Hepatocyte (in vitro differentiated cells): ENCODE results near the gene PI4K2A. TPM values are rescaled to one million over a fixed set of nuclear protein-coding genes. Genes with fewer than 3 reads are reported as not detected.

ENCODE experiments used
- DNase-seq: peaks from one replicate; pipeline ENCODE4 v3.0.0-alpha.2; 2016; ENCODE audit warnings: low spot score
- H2AFZ ChIP-seq: fragments of 200-600 bp; sonication (generic); 2 replicates; pipeline ENCODE4 v1.6.0; 2016; ENCODE audit warnings: antibody characterized with exemption, mild to moderate bottlenecking
- H3K27ac ChIP-seq: fragments of 200-600 bp; sonication (generic); 2 replicates; pipeline ENCODE4 v1.5.1; 2016; ENCODE audit warnings: mild to moderate bottlenecking
- H3K27me3 ChIP-seq: fragments of 200-600 bp; sonication (generic); 2 replicates; pipeline ENCODE4 v1.6.1; 2016
- H3K36me3 ChIP-seq: fragments of 200-600 bp; sonication (generic); replicated peaks from 2 replicates; pipeline ENCODE4 v1.5.1; 2016; ENCODE audit warnings: low read depth; ENCODE audit not compliant: insufficient read depth
- H3K4me1 ChIP-seq: fragments of 200-600 bp; sonication (generic); 2 replicates; pipeline ENCODE4 v1.5.1; 2016; ENCODE audit warnings: mild to moderate bottlenecking, moderate library complexity; ENCODE audit not compliant: insufficient read depth
- H3K4me2 ChIP-seq: fragments of 200-600 bp; sonication (generic); 2 replicates; pipeline ENCODE4 v1.6.0; 2016
- H3K4me3 ChIP-seq: fragments of 200-600 bp; sonication (generic); 2 replicates; pipeline ENCODE4 v1.5.1; 2016; ENCODE audit warnings: mild to moderate bottlenecking
- H3K79me2 ChIP-seq: fragments of 200-600 bp; sonication (generic); 2 replicates; pipeline ENCODE4 v1.6.0; 2017; ENCODE audit warnings: mild to moderate bottlenecking
- H3K9me2 ChIP-seq: fragments of 200-600 bp; sonication (generic); replicated peaks from 2 replicates; pipeline ENCODE4 v1.6.0; 2017; ENCODE audit warnings: mild to moderate bottlenecking; ENCODE audit not compliant: insufficient read depth
- H3K9me3 ChIP-seq: fragments of 200-600 bp; sonication (generic); 2 replicates; pipeline ENCODE4 v1.5.1; 2016; ENCODE audit warnings: low read depth, mild to moderate bottlenecking
- H4K20me1 ChIP-seq: fragments of 200-600 bp; sonication (generic); 2 replicates; pipeline ENCODE4 v1.6.0; 2016; ENCODE audit warnings: mild to moderate bottlenecking; ENCODE audit not compliant: insufficient read depth, poor library complexity, severe bottlenecking
- EZH2 ChIP-seq: fragments of 200-600 bp; sonication (generic); IDR thresholded peaks from 2 replicates; pipeline ENCODE4 v1.6.1; 2016; ENCODE audit warnings: antibody characterized with exemption, mild to moderate bottlenecking, borderline replicate concordance
- EZH2phosphoT487 ChIP-seq: fragments of 200-600 bp; sonication (generic); IDR thresholded peaks from one replicate; pipeline ENCODE4 v1.6.1; 2018; ENCODE audit warnings: antibody characterized with exemption, mild to moderate bottlenecking, low read depth, moderate library complexity; ENCODE audit not compliant: unreplicated experiment, severe bottlenecking
- WGBS: methylation state at CpG from one replicate; pipeline ENCODE4 v1.1.6; 2016; ENCODE audit warnings: low lambda C conversion rate; ENCODE audit errors: missing lambda C conversion rate; 5-methylcytosine and 5-hydroxymethylcytosine counted together
- polyA plus RNA-seq: library from polyadenylated mRNA; unstranded; fragments of >200 nt; fragmentation: Nextera tagmentation; extraction: Ambion mirVana; gene quantifications from 2 replicates; pipeline ENCODE4 v1.2.1, GENCODE V29; 2016
- total RNA-seq: library from RNA; depleted of rRNA; stranded (reverse); fragments of >200 nt; gene quantifications from 2 replicates; pipeline ENCODE4 v1.2.3, GENCODE V29; 2014
- TF ChIP-seq, protein P1 (sequence below): fragments of 200-600 bp; sonication (generic); IDR thresholded peaks from 2 replicates; pipeline ENCODE4 v1.5.1; 2016; ENCODE audit warnings: antibody characterized with exemption, mild to moderate bottlenecking; ENCODE audit not compliant: poor library complexity

Gene PI4K2A
- total and polyA plus RNA-seq, 2 experiments from 2014 or later, result 22.4 to 25.9 TPM

DNA sequence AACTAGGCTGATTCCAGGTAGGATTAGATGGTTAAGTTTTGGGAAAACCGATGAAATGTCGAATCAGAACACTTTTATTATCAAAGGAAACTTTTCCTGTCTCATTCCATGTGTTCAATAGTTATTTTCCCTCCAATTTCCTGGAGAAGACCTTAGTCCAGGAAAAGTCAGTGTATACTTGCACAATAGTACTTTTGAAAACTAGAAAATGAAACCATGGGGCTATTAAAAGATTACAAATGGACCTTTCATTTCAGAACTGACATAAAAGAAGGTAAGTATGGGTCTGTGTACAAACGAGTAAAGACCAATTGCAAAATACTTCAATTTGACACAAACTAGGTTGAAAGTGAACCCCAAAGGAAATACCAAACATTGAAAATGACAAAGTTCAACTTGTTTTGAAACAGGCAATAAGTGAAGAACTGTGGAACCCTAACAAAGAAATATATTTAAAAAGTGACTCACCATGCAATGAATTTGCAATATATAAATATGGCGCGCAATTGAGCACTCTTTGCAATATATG is 44.5 kb downstream of the PI4K2A start:
- peak overlapping the region; percentile 9 for H3K4me3 ChIP-seq
- H3K27me3 ChIP-seq, result no peaks in the 10 kb centered on the region
- H3K9me2 ChIP-seq, result no peaks in the 10 kb centered on the region
- peaks cover 57% of the 10 kb centered on the region for H3K79me2 ChIP-seq
- no peaks in the 10 kb centered on the region for H4K20me1 ChIP-seq
- no peaks in the 10 kb centered on the region for H3K9me3 ChIP-seq
- TF ChIP-seq, protein P1, sequence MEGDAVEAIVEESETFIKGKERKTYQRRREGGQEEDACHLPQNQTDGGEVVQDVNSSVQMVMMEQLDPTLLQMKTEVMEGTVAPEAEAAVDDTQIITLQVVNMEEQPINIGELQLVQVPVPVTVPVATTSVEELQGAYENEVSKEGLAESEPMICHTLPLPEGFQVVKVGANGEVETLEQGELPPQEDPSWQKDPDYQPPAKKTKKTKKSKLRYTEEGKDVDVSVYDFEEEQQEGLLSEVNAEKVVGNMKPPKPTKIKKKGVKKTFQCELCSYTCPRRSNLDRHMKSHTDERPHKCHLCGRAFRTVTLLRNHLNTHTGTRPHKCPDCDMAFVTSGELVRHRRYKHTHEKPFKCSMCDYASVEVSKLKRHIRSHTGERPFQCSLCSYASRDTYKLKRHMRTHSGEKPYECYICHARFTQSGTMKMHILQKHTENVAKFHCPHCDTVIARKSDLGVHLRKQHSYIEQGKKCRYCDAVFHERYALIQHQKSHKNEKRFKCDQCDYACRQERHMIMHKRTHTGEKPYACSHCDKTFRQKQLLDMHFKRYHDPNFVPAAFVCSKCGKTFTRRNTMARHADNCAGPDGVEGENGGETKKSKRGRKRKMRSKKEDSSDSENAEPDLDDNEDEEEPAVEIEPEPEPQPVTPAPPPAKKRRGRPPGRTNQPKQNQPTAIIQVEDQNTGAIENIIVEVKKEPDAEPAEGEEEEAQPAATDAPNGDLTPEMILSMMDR, result no peak
- TF ChIP-seq EZH2 (no peak), EZH2phosphoT487 (no peak)
- WGBS, result 87% methylated on average over 5 of the region's 5 CpGs
- H3K4me1 ChIP-seq, result peaks cover 56% of the 10 kb centered on the region
- H2AFZ ChIP-seq, result no peak overlapping the region
- peak overlapping the region; percentile 87 for H3K4me2 ChIP-seq
- H3K36me3 ChIP-seq, result no peaks in the 10 kb centered on the region
- no peak for DNase-seq
- peak overlapping the region; percentile 89 for H3K27ac ChIP-seq

DNA sequence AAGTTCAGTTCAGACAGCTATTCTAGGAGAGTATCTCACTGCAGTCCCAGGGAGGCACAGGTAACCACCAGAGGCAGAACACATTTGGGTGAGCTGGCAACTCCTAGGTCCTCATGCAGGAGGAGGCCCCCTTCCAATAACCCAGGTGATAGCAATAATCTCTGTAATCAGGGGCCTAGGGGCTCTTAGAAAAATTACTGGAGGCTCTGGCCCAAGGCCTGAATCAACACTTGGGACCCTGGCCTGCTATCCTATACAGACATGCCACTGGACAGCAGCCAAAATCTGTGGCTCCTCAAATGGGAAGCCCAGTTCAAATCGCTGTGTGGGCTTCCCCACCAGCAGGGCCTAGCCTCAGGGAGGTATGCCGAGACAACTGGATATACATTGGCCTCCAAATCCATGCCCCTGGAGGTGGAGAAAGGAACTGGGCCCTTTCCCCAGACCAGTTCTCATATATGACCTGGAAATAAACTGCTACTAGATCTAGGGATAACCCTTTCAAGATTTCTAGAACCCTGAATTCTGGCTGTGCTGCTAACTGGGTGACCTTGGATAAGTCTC is 45.0 kb downstream of the PI4K2A start:
- H3K36me3 ChIP-seq, result no peaks in the 10 kb centered on the region
- 58% methylated on average over 2 of the region's 2 CpGs for WGBS
- no peak overlapping the region for H2AFZ ChIP-seq
- no peak for TF ChIP-seq EZH2
- TF ChIP-seq, protein P1, result peak; percentile 7
- H3K27ac ChIP-seq, result peak overlapping the region; percentile 89
- H3K9me2 ChIP-seq, result no peaks in the 10 kb centered on the region
- H4K20me1 ChIP-seq, result no peaks in the 10 kb centered on the region
- no peaks in the 10 kb centered on the region for H3K27me3 ChIP-seq
- H3K4me2 ChIP-seq, result peak overlapping the region; percentile 87
- H3K4me3 ChIP-seq, result peak overlapping the region; percentile 50
- H3K9me3 ChIP-seq, result no peaks in the 10 kb centered on the region
- no peak for DNase-seq
- peaks cover 56% of the 10 kb centered on the region for H3K4me1 ChIP-seq
- H3K79me2 ChIP-seq, result peaks cover 51% of the 10 kb centered on the region

DNA sequence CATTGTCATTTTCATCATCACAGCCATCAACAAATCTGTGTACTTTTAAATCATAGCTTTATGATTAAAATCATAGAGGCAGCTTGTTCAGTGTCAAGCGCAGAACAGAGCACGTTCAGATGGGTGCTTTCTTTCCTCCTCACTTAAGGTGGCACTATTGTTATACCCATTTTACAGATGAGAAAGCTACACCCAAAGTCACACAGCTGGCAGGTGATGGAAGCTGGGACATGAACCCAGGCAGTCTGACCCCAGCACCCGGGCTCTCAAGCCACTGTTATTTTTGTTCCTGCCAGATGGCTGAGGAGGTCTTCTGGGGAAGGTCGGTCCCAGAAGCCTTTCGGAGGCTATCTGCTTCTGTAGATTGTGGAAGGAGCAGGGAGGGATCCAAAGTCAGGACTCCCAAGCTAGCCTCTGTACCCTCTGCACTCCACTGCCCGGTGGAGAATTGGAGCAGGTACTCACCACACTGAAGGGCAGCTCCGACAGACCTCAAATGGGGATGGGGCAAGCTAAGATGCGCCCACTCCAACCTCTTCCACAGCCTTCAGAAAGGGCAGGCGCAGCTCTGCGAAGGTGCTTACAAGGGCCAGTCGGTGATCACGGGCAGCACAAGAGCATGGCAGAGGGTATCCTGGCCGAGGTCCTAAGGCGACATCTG is 46.0 kb downstream of the PI4K2A start:
- Histone ChIP-seq H4K20me1 (no peaks in the 10 kb centered on the region), H3K4me3 (peak overlapping the region; percentile 50), H3K36me3 (no peaks in the 10 kb centered on the region), H3K4me1 (peaks cover 56% of the 10 kb centered on the region), H3K9me3 (no peaks in the 10 kb centered on the region), H3K27me3 (no peaks in the 10 kb centered on the region), H3K79me2 (peaks cover 42% of the 10 kb centered on the region), H3K27ac (peak overlapping the region; percentile 89), H2AFZ (peak overlapping the region; percentile 41), H3K9me2 (no peaks in the 10 kb centered on the region), H3K4me2 (peak overlapping the region; percentile 87)
- 25% methylated on average over 14 of the region's 14 CpGs for WGBS
- no peak for DNase-seq
- TF ChIP-seq EZH2 (no peak), EZH2phosphoT487 (no peak)
- TF ChIP-seq, protein P1, result no peak
